MM.1S (cell line): Measurements from ENCODE around the gene GPSM3.
"Not testable (repeated sequence)": the region's sequence is repeated elsewhere in the genome, so short reads cannot be mapped to it uniquely, and the experiment has no call there.

Source experiments
- EZH2phosphoT487 ChIP-seq: fragments of 300-600 bp; sonication (generic); IDR thresholded peaks from 2 replicates; pipeline ENCODE4 v1.6.1; 2018; ENCODE audit warnings: antibody characterized with exemption, low read length
- TF ChIP-seq, protein P1 (sequence below): fragments of 300-600 bp; sonication (generic); IDR thresholded peaks from 2 replicates; pipeline ENCODE4 v1.5.1; 2016; ENCODE audit warnings: antibody characterized with exemption, low read length, mixed read lengths

DNA sequence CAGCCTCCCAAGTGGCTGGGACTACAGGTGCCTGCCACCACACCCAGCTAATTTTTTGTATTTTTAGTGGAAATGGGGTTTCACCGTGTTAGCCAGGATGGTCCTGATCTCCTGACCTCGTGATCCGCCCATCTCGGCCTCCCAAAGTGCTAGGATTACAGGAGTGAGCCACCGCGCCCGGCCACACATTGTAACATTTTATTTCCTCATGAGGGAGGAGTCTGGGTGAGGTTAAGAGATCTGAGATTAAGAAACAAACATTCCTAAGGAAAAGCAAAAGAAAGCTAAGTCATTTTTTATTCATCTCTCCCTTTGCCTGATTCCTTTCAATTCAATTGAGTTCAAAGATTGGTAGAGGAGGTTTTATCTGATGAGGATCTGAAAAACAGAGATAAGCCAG is 48.2 kb downstream of the GPSM3 start:
- TF ChIP-seq, protein P1, sequence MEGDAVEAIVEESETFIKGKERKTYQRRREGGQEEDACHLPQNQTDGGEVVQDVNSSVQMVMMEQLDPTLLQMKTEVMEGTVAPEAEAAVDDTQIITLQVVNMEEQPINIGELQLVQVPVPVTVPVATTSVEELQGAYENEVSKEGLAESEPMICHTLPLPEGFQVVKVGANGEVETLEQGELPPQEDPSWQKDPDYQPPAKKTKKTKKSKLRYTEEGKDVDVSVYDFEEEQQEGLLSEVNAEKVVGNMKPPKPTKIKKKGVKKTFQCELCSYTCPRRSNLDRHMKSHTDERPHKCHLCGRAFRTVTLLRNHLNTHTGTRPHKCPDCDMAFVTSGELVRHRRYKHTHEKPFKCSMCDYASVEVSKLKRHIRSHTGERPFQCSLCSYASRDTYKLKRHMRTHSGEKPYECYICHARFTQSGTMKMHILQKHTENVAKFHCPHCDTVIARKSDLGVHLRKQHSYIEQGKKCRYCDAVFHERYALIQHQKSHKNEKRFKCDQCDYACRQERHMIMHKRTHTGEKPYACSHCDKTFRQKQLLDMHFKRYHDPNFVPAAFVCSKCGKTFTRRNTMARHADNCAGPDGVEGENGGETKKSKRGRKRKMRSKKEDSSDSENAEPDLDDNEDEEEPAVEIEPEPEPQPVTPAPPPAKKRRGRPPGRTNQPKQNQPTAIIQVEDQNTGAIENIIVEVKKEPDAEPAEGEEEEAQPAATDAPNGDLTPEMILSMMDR = not testable (repeated sequence)
- not testable (repeated sequence) for TF ChIP-seq EZH2phosphoT487
